HG02642 (cell line): ENCODE data around the gene ZFHX3.

ENCODE experiments used
- ATAC-seq: cut with Tn5 transposase; IDR thresholded peaks from one replicate; pipeline ENCODE4 v1.9.1; 2021; ENCODE audit warnings: mild to moderate bottlenecking; ENCODE audit not compliant: unreplicated experiment, poor library complexity

ZFHX3 gene

DNA sequence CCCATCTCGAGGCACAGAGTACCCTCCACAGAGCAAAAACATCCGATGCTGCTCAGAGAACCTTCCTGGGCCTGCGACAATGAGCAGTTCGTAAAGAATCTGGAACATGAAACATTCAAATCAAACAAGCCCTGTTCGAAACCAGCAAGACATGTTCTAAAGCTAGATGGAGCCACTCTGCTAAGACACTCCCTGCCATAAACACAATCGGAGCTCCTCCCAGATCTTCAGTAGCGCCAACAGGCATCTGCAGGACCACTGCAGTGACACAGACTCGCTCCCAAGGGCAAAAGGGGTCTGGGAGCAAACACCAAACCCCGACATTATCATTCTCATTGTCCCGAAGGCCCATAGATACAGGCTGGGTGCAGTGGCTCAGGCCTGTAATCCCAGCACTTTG is 108.7 kb downstream of the ZFHX3 start:
- ATAC-seq = no peak

DNA sequence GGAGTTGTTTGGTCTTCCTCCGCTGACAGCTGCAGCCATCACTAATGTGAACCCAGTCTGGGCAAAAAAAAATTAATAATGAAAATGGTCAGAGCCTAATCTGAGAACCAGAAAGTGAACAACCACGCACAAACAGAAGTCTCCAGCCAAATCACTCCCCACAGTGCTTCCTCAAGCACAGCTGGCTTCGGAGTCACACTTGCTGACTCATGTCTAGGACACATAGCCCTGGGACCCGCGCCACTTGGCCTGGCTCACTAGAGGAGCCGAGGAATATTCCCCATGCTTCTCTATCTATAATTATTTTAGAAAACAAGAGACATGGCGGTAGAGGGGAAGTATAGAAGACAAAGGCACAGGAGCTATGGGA is 109.1 kb downstream of the ZFHX3 start:
- no peak for ATAC-seq

DNA sequence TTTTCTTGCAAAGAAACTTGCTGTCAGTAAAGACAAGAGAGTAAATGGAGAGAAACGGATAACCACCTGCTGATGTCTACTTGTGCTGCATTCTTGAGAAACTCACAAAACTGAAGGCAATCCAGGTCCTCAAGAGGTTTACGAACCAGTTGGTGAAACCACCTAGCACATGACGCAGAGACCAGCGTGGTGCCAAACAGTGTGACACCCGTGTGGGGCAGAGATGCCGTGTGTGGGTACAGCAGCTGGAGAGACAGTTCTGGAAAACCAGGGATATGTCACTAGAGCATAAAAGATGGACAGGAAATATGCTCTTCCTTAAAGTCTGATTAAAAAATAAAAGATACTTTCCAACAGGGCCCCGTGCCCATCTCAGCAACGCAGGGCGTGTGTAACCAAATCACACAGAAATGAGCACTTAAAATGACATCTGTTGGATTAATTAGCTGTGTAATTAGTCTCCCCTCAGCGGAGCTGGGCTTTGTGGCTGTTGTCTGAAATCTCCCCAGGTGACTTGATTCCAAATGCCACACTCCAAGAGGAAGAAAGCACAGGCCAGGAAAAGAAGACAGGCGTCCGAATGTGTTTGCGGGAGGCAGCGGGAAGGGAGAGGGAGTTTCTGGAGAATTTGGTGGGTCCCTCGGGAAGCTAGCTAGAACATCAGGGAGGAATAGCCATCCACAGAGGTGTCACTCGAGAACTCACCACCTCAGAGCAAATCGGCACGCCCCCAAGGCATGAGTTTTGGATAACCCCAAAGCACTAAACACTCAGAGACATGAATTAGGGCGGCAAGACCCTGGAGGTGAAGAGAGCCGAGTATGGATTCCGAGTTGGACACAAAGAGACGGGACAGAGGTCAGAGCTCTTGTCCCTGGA is 109.8 kb downstream of the ZFHX3 start:
- no peak for ATAC-seq

DNA sequence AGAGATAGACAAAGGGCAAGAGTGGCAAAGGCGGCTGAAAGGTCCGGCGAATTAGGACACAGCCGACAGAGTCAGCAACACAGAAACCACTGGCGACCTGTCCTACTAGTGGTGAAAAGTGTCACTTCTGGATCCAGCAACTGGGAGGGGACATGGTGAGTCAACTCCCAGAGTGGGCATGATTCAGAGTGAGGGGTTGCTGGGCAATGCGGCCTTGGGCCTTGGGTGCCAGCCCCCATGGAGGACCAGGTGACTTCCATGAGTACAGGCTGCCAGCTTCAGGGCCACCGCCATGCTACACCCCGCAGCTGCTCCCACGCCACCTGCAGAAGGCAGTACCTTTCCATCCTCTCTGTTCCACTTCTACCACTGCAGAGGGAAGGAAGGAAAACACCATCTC is 110.6 kb downstream of the ZFHX3 start:
- no peak for ATAC-seq

DNA sequence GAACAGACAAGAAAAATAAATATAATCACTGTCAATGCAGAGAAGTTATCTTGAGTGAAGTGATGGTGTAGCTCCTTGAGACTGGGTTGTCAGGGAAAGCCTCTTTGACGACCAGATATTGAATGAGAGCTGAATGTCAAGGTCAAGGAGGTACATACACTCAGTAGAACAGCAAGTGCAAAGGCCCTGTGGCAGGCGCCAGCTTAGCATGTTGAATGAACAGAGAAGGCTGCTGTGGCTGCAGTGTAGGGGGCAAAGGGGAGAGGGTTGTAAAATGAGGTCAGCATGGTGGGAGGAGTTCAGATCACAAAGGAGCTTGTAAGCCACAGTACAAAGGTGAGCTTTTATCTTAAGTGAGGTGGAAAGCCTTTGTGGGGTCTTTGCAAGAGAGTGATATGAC is 111.5 kb downstream of the ZFHX3 start:
- no peak for ATAC-seq

DNA sequence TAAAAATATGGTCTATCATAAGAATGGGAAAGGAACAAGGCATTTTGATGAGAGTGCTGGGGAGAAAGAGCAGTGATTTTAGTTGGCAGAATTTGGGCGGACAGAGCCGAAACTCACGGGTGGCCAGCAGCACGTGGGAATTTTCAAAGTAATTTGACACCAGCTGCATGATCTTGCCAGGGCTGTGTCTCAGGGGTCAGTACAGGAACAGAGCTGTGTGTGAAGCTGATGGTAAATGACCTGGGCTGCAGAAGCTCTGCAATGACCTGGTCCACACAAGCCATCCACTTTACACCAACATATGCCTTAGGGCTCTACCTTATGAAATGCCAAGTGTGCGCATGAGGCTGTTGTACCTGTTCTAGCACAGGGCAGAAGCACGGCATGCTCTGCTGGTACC is 112.0 kb downstream of the ZFHX3 start:
- no peak for ATAC-seq

DNA sequence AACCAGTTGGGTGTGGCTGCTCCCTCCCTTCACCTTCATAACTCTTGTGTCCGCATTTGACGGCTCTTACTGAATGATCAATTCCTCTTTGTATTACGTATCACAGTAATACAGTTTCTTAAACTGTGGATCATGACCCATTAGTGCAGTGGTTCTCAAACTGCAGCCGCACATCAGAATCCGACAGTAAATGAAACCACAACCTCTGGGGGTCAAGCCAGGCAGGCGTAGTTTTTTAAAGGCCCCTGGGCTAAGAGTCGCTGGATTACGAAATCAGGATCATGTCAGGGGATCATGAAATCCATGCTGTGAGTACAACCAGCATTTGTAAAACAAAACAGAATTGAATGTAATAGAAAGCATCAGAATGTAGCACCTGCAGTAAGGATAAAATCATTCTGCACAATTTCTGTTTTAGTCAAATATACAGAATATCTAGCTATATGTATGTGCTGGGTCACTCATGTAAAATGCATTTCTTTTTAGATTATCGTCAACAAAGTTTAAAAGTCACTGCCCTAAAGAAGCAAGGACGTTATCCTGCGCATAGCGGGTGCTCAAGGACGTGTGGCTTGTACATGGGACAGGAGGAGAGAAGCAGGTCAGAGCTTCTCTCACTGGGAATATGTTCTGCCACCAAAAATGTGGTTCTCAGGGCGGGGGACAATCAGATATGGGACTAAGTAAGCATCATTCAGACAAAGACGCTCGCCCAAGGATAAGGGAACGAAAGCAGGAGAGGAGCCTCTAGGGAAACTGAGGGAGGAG is 113.1 kb downstream of the ZFHX3 start:
- no peak for ATAC-seq

DNA sequence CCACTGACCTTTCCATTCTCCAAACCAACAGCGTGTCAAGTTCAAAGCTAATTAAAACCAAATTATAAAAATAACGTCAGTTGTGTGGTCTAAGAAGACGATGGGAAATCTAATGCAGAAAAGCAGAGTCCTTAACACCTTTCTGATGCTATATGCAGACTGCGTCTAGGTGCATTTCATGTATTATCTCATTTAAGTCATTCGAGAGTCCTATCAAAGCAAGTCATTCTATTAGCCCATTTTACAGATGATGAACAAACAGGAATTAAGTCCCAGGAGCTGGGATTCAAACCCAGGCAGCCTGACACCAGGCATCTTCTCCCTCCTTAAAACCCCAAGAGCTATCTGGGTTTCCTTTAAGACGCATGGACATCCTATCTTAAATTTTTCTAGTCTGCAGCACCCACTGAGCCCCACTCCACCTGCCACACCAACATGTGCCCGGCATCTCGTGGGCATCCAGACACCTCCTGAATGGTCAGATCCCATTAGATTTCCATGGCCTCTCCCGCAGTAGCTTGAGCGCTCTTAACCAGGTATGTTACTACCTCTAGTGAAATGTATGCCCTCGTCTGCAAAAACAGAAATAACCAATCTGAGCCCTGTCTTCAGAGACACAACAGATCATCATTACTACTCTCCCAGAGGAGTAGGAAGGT is 115.1 kb downstream of the ZFHX3 start:
- ATAC-seq = no peak

DNA sequence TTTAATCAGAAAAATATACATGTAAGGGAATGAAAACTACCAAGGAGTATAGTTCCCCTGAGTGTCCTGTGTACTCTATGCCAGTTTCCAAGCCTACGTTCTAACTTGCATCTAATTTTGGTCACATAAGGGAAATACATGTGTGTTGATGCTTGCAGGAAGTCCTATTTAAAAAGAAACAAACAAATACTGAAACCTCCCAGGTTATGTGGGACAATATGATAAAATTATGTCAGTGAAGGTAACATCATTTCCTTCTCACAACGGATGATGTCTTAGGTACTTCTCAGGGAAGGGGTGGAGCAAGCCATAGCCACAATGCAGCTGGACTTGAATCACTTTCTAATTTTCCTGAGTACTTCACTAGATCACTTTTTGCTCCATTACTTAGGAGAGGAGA is 115.9 kb downstream of the ZFHX3 start:
- no peak for ATAC-seq

DNA sequence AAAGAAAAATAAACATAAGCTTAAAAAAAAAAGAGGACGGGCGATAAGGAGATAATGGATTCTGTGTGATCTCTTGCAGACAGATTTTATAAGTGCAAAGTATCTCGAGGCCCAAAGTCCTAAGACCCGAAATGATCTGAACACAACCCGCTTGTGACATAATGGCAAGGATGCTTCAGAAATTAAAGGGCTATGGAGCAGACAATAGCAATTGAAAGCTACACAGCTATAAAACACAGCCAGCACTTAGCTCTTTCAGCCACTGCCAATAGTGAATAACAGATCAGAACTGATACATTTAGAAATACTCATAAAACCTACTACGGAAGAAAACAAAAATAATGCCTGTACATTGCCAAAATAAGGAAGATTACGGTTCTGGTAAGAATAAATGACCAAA is 117.5 kb downstream of the ZFHX3 start:
- no peak for ATAC-seq

DNA sequence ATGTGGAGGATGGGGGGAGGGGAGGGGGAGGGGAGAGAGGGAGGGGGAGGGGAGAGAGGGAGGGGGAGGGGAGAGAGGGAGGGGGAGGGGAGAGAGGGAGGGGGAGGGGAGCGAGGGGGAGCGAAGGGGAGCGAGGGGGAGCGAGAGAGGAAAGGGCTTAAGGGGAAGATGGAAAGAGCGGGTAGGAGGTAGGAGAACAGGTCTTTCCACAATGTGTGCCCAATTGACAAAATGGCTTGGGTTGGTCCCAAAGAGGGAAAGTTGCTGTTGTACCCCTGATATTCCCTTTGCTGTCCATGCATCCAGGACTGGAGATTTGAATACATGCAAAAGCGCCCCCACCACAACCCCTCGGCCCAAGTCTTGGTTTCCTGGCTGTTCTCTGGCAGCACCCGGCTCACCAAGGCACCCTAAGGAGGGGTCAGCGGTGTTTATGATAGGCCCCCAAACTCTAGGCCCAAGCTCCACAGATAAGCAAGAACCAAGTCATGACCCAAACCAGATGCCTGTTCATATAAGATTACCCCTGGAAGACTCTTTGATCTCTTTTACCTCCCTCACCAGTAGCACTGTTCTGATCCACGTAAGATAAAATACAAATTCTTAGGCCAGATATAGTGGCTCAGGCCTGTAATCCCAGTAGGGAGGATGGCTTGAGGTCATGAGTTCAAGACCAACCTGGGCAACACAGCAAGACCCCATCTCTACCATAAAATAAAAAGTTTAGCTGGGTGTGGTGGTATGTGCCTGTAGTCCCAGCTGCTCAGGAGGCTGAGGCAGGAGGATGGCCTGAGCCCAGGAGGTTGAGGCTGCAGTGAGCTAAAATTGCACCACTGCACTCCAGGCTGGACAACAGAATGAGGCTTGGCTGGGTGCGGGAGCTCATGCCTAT is 119.6 kb downstream of the ZFHX3 start:
- no peak for ATAC-seq

DNA sequence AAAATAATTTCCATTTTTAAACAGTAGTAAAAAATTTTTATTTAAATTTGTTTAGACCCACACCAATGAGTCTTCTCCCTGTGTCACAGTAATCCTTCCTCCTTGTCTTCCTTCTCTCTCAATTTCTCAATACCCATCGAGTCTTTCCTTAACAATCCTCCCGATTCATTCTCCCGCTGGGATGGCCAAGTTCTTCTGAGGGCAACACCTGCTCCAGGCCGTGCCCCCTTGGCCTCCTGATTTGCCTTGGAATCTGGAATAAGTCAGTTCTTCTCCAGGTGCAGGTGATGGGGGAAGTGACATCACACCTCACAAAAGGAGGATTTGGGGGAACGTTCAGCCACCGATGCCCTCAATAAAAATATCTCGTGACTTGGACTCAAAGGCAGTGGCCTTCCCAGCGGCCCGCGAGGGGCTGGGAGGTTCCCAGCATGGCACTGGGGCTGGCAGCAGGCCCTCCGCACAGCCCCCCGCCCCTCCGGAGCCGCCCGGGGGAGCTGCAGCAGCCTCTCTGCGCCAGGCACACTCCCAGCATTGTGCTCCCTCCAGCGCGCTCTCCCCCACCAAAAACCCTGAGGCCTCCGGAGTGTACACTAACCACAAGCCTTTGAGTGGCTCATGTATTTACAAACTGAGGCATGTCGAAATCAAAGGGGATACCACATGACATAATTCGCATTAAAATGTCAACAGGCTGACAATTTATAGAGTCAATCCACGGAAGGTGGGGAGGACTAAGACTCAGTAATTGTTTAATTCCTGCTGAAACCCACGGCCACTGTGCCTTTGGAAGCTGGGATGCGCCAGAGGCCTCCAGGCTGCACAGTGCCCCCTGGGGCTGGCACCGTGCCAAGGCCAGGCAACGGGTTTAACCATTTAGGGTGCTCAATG is 120.5 kb downstream of the ZFHX3 start:
- ATAC-seq = no peak

DNA sequence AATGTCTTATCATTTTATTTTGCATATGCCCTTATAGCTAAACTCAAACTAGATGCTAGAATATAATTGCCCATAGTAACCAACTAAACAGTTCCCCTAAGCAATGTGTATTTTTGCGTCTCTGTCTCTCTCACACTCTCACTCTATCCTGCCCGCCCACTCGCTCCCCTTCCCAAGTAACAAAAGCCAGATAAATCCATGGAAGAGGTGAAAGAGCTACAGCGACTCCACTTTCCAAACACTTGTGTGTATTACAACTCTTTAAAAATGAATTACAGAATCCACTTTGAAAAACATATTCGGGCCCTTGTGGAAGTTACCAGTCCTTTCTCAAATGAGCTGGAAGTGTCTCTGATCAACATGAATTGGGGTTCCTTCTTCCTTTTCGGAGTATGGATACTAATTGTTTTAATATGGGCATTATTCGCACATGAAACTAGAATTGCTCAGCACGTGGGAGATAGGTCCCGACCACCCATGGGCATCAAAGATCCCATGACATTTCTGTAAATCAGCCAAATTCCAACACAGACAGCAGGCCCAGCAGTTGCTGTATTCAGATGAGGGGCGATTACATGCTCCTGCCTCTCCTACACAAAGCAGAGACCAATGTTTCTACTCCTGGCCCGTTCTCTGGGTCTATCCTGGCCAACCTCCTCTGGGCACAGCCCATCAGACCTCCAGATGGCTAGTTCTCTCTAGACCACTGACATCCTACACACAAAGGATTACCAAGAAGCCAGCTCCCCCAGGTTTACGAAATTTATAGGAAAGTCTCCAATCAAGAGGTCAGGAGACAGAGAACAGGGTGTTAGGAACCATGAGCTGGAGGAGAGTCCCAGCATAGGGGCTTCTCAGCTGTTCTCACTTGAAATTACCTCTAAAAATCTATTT is 121.5 kb downstream of the ZFHX3 start:
- no peak for ATAC-seq

DNA sequence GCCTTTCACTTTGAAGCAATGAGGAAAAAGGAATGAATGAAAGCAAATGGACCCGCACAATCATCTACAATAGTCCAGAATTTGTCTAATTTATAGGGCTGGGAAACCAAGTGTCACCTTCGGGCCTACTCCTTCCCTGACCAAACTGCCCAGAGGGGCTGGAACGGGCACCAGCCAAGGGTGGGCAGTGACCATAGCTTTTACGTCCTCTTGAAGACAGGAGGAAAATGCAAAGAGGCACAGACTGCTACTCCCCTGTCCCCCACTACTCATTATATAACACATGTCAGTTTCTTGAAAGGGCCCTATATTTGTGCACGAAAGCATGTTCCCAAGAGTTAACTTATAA is 122.3 kb downstream of the ZFHX3 start:
- ATAC-seq = no peak

DNA sequence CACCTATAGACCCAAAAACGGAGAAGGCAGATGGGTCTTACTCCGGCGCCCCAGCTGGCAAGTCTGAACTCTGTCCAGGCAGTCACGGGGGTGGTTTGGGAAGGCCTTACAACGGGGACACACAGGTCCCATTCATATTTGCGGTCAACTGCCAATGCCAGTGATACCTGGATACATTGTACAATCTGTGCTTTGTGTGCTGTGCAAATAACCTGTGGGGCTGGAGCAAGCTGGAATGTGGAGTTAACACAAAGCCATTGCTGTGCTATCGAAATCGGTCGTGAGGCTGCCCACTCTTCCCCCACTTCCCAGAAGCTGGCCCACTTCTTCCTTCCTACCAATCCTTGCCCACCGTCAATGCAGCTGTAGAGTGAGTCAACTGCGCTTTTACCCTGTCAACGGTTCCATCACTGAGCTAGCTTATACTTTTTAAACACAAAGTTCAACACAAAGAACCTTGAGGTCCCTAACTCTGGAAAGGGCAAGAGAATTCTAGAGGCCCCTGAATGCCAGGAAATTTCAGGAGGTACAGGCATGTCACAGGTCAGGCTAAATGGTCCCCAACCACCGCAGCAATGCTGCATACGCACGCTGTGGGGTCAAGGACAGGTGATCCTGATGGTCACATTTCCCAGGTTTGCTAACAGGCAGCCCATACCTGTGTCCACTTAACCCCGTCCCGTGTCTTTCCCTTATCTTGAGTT is 122.8 kb downstream of the ZFHX3 start:
- no peak for ATAC-seq

DNA sequence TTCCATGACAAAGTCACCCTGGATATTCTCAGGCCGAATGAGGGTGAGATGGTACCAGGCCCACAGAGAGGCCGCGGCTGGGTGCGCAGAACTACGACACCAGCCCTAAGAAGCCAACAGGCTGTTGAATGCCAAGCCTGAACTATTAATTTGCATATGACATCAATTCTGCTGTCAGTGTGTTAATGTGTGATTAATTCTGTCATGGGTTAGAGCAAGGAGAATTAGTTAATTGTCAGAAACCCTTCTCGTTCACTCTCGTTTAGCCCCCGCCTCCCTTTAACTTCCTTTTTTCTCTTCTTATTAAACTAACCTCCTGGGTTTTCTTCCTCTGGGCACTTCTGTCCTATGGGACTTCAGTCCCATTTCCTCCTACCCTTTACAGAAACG is 123.4 kb downstream of the ZFHX3 start:
- ATAC-seq = no peak

DNA sequence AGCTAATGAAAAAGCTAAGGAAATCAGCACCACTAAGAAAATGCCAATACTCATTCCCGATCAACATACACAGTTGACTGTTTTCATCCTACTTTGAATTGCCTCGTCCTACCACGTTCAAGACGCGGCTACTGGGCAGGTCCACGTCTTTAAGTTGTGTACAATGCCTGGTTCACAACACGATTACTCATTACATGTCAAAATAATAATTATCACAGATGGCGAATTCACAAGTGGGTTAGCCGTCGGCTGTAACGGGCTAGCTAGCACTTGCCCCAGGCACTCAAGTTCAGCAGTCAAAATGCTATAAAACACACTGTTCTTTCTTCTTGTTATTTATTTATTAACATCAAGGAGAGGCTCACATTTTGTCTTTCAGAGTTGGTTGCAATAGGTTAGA is 124.2 kb downstream of the ZFHX3 start:
- ATAC-seq = no peak

DNA sequence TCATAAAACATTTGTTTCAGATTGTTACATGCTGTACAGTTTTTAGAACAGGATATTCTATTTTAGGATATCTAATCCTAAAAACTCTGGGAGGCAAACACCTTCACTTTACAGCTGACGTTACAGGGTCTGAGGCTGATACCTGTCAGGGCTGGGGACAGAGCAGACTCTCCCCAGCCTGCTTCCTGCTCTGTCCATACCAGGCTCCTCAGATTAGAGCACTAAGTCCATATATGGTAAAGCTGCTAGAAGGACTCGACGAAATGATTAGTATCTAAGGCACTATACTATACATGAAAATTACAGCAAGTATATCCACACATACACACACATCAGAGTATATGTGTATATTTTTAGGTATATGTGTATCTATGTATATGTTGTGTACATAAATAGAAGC is 125.2 kb downstream of the ZFHX3 start:
- no peak for ATAC-seq
